Tibial nerve (tissue), 4 donors: ENCODE results near the gene KCNK2. TPM values are rescaled to one million over a fixed set of nuclear protein-coding genes. Genes with fewer than 3 reads are reported as not detected.

Experiments
- DNase-seq, 2 donors: peaks; one replicate each; pipeline ENCODE4 v3.0.0-alpha.2; 2019; ENCODE audit warnings: low spot score in 2 of 2
- H3K27ac ChIP-seq, 4 donors: fragments of 200-600 bp; sonication (generic) in 3 of 4; one replicate each; pipeline ENCODE4 v1.5.1; 2017 to 2019; ENCODE audit warnings: mild to moderate bottlenecking in 1 of 4
- H3K27me3 ChIP-seq, 2 donors: fragments of 200-600 bp; sonication (generic) in 1 of 2; one replicate each; pipeline versions ENCODE4 v1.5.1 to v1.6.0; 2017 to 2019
- H3K36me3 ChIP-seq, 3 donors: fragments of 200-600 bp; sonication (generic); one replicate each; pipeline ENCODE4 v1.5.1; 2018 to 2019
- H3K4me1 ChIP-seq, 4 donors: fragments of 200-600 bp; sonication (generic) in 3 of 4; one replicate each; pipeline ENCODE4 v1.5.1; 2017 to 2019
- H3K4me3 ChIP-seq, 4 donors: fragments of 200-600 bp; sonication (generic) in 3 of 4; one replicate each; pipeline ENCODE4 v1.5.1; 2017 to 2019; ENCODE audit warnings: mild to moderate bottlenecking in 1 of 4, moderate library complexity in 1 of 4
- H3K9me3 ChIP-seq, 4 donors: fragments of 200-600 bp; sonication (generic) in 3 of 4; one replicate each; pipeline ENCODE4 v1.5.1; 2017 to 2019
- EP300 ChIP-seq, 2 donors: sonication (generic); formaldehyde crosslinking; IDR thresholded peaks; one replicate each; pipeline ENCODE4 v1.6.1; 2017; ENCODE audit warnings: antibody characterized with exemption in 2 of 2, mild to moderate bottlenecking in 1 of 2
- POLR2A ChIP-seq, 2 donors: fragments of 450-650 bp; IDR thresholded peaks; one replicate each; pipeline ENCODE4 v1.6.1; 2017; ENCODE audit warnings: antibody characterized with exemption in 2 of 2, mild to moderate bottlenecking in 2 of 2, moderate library complexity in 2 of 2
- WGBS, 2 donors: methylation state at CpG; one replicate each; pipeline ENCODE4 v1.1.5; 2018; 5-methylcytosine and 5-hydroxymethylcytosine counted together
- total RNA-seq, 4 donors: library from RNA; depleted of rRNA; stranded (reverse); fragments of >200 nt; gene quantifications; one replicate each; pipeline ENCODE4 v1.1.0, GENCODE V29; 2016
- TF ChIP-seq, protein P1 (sequence below), 5 experiments: fragments of 200-600 bp in 3 of 5; fragments of 450-650 bp in 2 of 5; sonication (generic) in 3 of 5; IDR thresholded peaks; one replicate each; pipeline ENCODE4 v1.5.1; 2016 to 2019; ENCODE audit warnings: antibody characterized with exemption in 5 of 5, mild to moderate bottlenecking in 3 of 5, moderate library complexity in 2 of 5

Gene KCNK2
- total RNA-seq, 4 donors from 2014 or later = 9.4 to 13.7 (median 12.2) TPM

DNA sequence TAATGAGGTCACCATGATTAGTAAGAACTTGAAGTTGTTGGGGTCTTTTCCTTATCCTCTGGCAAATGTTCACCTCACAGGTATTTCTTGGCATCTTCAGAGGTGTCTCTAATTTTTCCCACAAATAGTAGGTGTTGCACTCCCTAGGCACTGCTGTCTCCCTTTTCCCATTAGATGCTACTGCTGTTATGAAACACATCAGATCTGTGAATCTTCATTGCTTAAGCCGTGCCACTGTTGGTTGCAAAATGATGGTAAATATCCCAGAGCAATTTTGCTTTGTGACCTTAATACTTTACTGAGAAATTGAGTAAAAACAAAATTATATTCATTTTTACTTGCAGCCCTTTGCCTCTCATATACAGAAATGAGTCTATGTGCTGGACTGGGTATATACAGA lies 169.6 kb downstream of the KCNK2 start:
- 90% methylated on average over 1 of the region's 1 CpG for whole genome bisulfite sequencing, 2 donors
- H3K4me1 ChIP-seq = no peaks in the 10 kb centered on the region
- TF ChIP-seq, protein P1, sequence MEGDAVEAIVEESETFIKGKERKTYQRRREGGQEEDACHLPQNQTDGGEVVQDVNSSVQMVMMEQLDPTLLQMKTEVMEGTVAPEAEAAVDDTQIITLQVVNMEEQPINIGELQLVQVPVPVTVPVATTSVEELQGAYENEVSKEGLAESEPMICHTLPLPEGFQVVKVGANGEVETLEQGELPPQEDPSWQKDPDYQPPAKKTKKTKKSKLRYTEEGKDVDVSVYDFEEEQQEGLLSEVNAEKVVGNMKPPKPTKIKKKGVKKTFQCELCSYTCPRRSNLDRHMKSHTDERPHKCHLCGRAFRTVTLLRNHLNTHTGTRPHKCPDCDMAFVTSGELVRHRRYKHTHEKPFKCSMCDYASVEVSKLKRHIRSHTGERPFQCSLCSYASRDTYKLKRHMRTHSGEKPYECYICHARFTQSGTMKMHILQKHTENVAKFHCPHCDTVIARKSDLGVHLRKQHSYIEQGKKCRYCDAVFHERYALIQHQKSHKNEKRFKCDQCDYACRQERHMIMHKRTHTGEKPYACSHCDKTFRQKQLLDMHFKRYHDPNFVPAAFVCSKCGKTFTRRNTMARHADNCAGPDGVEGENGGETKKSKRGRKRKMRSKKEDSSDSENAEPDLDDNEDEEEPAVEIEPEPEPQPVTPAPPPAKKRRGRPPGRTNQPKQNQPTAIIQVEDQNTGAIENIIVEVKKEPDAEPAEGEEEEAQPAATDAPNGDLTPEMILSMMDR (IDR thresholded peaks at IDR 0.05) = no peak
- TF ChIP-seq EP300 (IDR thresholded peaks at IDR 0.05) (no peak), POLR2A (IDR thresholded peaks at IDR 0.05) (no peak)
- no peak overlapping the region for H3K27ac ChIP-seq
- no peaks in the 10 kb centered on the region for H3K36me3 ChIP-seq
- no peaks in the 10 kb centered on the region for H3K27me3 ChIP-seq
- DNase-seq = no peak
- H3K4me3 ChIP-seq = no peak overlapping the region
- H3K9me3 ChIP-seq = peaks cover 0 to 4% (median 0%) of the 10 kb centered on the region in 4 donors

DNA sequence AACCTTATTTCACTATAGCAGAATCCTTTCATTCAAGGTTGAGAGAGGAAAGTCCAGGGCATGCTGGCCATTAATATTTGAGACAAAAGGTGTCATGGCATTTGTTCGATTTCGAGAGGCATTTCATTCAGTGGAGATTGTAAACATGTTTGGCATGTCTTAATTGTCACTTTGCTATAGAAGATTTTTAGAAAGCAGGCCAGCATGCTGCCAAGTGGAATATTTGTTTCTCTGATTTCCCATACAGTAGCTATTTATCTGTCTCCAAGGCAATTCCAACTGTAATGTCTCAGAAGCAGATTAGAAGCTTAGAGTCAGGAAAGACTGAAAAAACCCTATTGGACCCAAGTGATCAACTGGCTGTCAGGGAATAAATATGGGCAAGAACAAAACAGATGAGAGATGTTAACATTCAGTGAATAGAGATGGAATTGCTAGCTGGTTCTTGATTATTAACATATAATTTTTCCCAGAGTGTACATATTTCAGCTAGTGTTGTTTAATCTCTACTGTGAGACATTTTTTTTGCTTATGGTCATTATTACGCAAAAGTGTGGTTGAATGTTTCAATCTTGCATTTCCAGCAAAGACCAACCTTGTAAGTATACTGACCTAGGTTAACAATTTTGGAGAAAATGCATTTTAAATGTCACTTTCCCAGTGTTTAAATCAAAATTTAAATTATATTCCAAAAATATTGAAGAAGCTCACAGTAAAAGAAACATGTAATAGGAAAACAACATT lies 174.6 kb downstream of the KCNK2 start:
- no peak for DNase-seq
- TF ChIP-seq EP300 (IDR thresholded peaks at IDR 0.05) = no peak
- TF ChIP-seq POLR2A (IDR thresholded peaks at IDR 0.05) = no peak
- TF ChIP-seq, protein P1 (IDR thresholded peaks at IDR 0.05) = no peak
- Histone ChIP-seq H3K36me3 (no peaks in the 10 kb centered on the region), H3K4me3 (no peak overlapping the region), H3K4me1 (no peaks in the 10 kb centered on the region), H3K27me3 (no peaks in the 10 kb centered on the region), H3K9me3 (peaks cover 0 to 10% (median 0%) of the 10 kb centered on the region in 4 donors), H3K27ac (no peak overlapping the region)
- 57 to 62% methylated on average over 3 of the region's 3 CpGs for WGBS, 2 donors

DNA sequence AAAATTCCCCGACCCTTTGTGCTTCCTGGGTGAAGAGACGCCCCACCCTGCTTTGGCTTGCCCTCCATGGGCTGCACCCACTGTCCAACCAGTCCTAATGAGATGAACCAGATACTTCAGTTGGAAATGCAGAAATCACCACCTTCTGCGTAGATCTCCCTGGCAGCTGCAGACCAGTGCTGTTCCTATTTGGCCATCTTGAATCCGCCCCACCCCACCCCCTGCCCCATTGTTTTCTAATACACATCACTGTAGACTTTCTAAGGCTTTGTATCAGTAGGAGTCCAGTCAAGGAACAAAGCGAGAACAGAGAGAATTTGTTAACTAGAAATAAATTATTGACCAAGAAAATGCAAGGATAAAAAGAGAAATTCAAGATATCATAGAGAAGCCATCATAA lies 178.2 kb downstream of the KCNK2 start:
- Histone ChIP-seq H3K36me3 (no peaks in the 10 kb centered on the region), H3K27ac (no peak overlapping the region), H3K27me3 (no peaks in the 10 kb centered on the region), H3K4me3 (no peak overlapping the region), H3K4me1 (no peaks in the 10 kb centered on the region), H3K9me3 (peaks cover 0 to 10% (median 0%) of the 10 kb centered on the region in 4 donors)
- TF ChIP-seq POLR2A (IDR thresholded peaks at IDR 0.05) = no peak
- TF ChIP-seq, protein P1 (IDR thresholded peaks at IDR 0.05) = no peak
- no peak for TF ChIP-seq EP300 (IDR thresholded peaks at IDR 0.05)
- 89 to 96% methylated on average over 4 to 5 of the region's 5 CpGs for WGBS, 2 donors
- DNase-seq = no peak

DNA sequence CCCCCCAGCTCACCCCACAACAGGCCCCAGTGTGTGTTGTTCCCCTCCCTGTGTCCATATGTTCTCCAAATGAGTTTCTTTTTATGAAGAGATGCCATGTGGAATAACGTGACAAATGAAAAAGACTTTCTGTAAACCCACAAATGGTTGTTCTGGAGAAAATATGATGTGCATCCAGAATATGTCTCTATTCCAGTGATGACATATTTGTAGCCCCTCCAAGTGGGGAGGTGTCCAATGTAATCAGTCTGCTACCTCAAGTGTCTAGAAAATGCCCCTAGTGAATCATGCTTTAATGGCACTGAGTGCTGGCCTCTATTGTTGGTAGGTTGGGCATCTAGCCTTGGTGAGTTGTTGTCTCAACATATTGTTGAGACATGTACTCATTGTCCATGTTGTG lies 179.6 kb downstream of the KCNK2 start:
- no peak for DNase-seq
- Histone ChIP-seq H3K9me3 (peaks cover 0 to 10% (median 0%) of the 10 kb centered on the region in 4 donors), H3K27ac (no peak overlapping the region), H3K4me1 (no peaks in the 10 kb centered on the region), H3K4me3 (no peak overlapping the region), H3K27me3 (no peaks in the 10 kb centered on the region), H3K36me3 (no peaks in the 10 kb centered on the region)
- 82 to 89% methylated on average over 1 of the region's 1 CpG for WGBS, 2 donors
- no peak for TF ChIP-seq POLR2A (IDR thresholded peaks at IDR 0.05)

DNA sequence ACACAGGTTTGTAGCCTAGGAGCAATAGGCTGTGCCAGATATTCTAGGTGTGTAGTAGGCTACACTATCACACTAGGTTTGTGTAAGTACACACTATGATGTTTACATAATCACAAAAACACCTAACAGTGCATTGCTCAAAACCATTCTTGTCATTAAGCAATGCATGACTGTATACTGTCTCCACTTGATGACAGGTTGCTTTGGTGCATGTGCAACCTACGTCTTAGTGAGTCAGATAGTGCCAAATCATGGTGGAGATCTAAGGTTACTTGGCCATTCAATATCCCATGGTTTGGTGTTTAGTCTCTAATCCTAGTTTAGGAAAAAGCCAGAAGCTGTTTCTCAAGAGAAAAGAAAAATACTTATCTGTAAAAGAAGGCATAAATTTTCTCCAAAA lies 181.1 kb downstream of the KCNK2 start:
- TF ChIP-seq, protein P1 (IDR thresholded peaks at IDR 0.05) = no peak
- TF ChIP-seq POLR2A (IDR thresholded peaks at IDR 0.05) (no peak), EP300 (IDR thresholded peaks at IDR 0.05) (no peak)
- Histone ChIP-seq H3K9me3 (peaks cover 0 to 10% (median 0%) of the 10 kb centered on the region in 4 donors), H3K4me3 (no peak overlapping the region), H3K4me1 (no peaks in the 10 kb centered on the region), H3K27me3 (no peaks in the 10 kb centered on the region), H3K36me3 (no peaks in the 10 kb centered on the region), H3K27ac (no peak overlapping the region)
- 70 to 100% methylated on average over 1 of the region's 1 CpG for WGBS, 2 donors
- DNase-seq = no peak
